ENCODE results near the gene CWC15.

CWC15 gene

DNA sequence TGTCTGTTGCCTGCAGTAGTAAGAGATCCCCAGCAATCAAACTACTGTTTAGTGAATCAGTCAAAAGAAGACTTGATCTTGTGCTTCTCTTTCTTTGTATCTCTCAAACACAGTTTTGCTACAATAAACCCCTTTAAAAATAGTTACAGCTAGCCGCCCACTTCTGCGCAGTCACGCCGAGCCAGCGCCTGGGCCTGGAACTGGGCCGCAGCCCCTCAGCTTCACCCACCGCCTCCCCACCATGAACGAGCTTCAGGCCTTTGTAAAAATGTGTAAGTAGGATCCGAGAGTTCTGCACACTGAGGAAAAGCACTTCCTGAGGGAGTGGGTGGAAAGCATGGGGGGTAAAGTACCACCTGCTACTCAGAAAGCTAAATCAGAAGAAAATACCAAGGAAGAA is 60.5 kb downstream of the CWC15 start:
- no peak for DNase-seq

Data from Kasumi-1 (cell line).